Measurements from ENCODE around the gene SPATA33.

GRCh38 chr16:89669755-89670154 is 12.1 kb downstream of the SPATA33 start:
- TF ChIP-seq CTCF (IDR thresholded peaks at IDR 0.05): no peak
- no peak for TF ChIP-seq EP300 (IDR thresholded peaks at IDR 0.05)
- no peak for TF ChIP-seq POLR2A (IDR thresholded peaks at IDR 0.05)
- TF ChIP-seq POLR2AphosphoS5 (IDR thresholded peaks at IDR 0.05): no peak

Measured in gastroesophageal sphincter (tissue), 3 donors.